Heart right ventricle (tissue), 16 donors: ENCODE results near the gene TFG. TPM values are rescaled to one million over a fixed set of nuclear protein-coding genes. Genes with fewer than 3 reads are reported as not detected.

Experiments used
- ATAC-seq, 8 donors: fragments of 200-7000 bp; cut with Tn5 transposase; one replicate each; pipeline ENCODE4 v1.9.1; 2020; ENCODE audit warnings: mild to moderate bottlenecking in 8 of 8, moderate library complexity in 8 of 8, moderate number of reproducible peaks in 1 of 8
- DNase-seq, 2 donors: peaks; one replicate each; pipeline ENCODE4 v3.0.0-alpha.2; 2020
- H3K27ac ChIP-seq, 10 donors: fragments of 200-600 bp; sonication (generic) in 2 of 10; one replicate each; pipeline versions ENCODE4 v1.5.0 to v1.8.0; 2020 to 2022; ENCODE audit warnings: mild to moderate bottlenecking in 3 of 10
- H3K27me3 ChIP-seq, 7 donors: fragments of 200-600 bp; one replicate each; pipeline ENCODE4 v1.8.0; 2021 to 2022; ENCODE audit warnings: mild to moderate bottlenecking in 2 of 7
- H3K36me3 ChIP-seq, 9 donors: fragments of 200-600 bp; sonication (generic) in 1 of 9; one replicate each; pipeline versions ENCODE4 v1.5.0 to v1.8.0; 2020 to 2022; ENCODE audit warnings: mild to moderate bottlenecking in 2 of 9
- H3K4me1 ChIP-seq, 9 donors: fragments of 200-600 bp; sonication (generic) in 1 of 9; one replicate each; pipeline versions ENCODE4 v1.5.0 to v1.8.0; 2020 to 2022; ENCODE audit warnings: mild to moderate bottlenecking in 4 of 9
- H3K4me3 ChIP-seq, 10 donors: fragments of 200-600 bp; sonication (generic) in 2 of 10; one replicate each; pipeline versions ENCODE4 v1.5.0 to v1.8.0; 2020 to 2022; ENCODE audit warnings: mild to moderate bottlenecking in 7 of 10, moderate library complexity in 2 of 10
- H3K9me3 ChIP-seq, 11 donors: fragments of 200-600 bp in 10 of 11; sonication (generic) in 2 of 11; one replicate each; pipeline versions ENCODE4 v1.5.0 to v1.8.0; 2013 to 2022; ENCODE audit warnings: mild to moderate bottlenecking in 2 of 11, control low read depth in 1 of 11, moderate library complexity in 1 of 11
- WGBS, 2 donors: extraction: QIAGEN DNeasy Blood & Tissue Kit; methylation state at CpG; one replicate each; pipeline ENCODE4 v1.1.7; 2013; ENCODE audit warnings: inconsistent platforms in 1 of 2; 5-methylcytosine and 5-hydroxymethylcytosine counted together
- intact Hi-C, 10 donors: fragments of 100-400 bp; cut with DNase I; formaldehyde crosslinking; loops; one replicate each; pipeline versions ENCODE4 v1.11.1 to v1.14.2; 2022
- polyA plus RNA-seq, 2 donors: library from polyadenylated mRNA; stranded (reverse); fragments of 200-250 nt; gene quantifications; one replicate each; pipeline ENCODE4 v1.2.3, GENCODE V29; 2013
- total RNA-seq, 10 donors: library from RNA; stranded (reverse); fragmentation: NEBNext Ultra II Directional in 3 of 10; extraction: Animal tissue kit (Norgen Biotek cat#: 25700) in 3 of 10; gene quantifications; one replicate each; pipeline versions ENCODE4 v1.2.1 to v1.2.4, GENCODE V29; 2021 to 2023
- TF ChIP-seq, protein P1 (sequence below), 9 donors: fragments of 200-600 bp; sonication (generic) in 2 of 9; IDR thresholded peaks; one replicate each; pipeline versions ENCODE4 v1.5.0 to v1.8.0; 2021 to 2022; ENCODE audit warnings: antibody characterized with exemption in 9 of 9, mild to moderate bottlenecking in 5 of 9, moderate library complexity in 1 of 9
- donor health status: Arrhythmogenic right ventricular cardiomyopathy.
- donor health status: ischemic (EF 13 %, LVEDD 7.1; RV severe dilation, severe dysfunction).
- donor health status: healthy with polysubstance abuse.
- donor health status: DM: no; HTN: yes; CAD: no.
- donor health status: DM: no; HTN: no; CAD: no.
- donor health status: ischemic (EF 25% LVEDD 6.9; RV normal size, moderate dysfunction).
- donor health status: ischemic (EF 25% LVEDD 5.7; RV mildly dilated, moderate dysfunction).
- donor health status: healthy.
- donor health status: DM: yes; HTN: yes; CAD: no.
- donor health status: Ischemic cardiomyopathy.
- donor health status: ischemic (EF 35%, LVEDD 5.7; RV mildly dilated, moderate dysfunction).
- donor health status: nonischemic (EF 11% LVEDD 7.7; RV severe dilation, severe dysfunction).
- donor health status: DM: yes; HTN: yes; CAD: no.
- donor health status: PGD.
- donor health status: ischemic (EF 29% LVEDD 5.4; RV normal size, mild dysfunction).
- donor health status: nonischemic (EF 23%, LVEDD 6.1; RV moderate dilation, normal function).

The TFG gene
- total and polyA plus RNA-seq, 12 donors: 44.6 to 98.4 (median 92.4) TPM

DNA sequence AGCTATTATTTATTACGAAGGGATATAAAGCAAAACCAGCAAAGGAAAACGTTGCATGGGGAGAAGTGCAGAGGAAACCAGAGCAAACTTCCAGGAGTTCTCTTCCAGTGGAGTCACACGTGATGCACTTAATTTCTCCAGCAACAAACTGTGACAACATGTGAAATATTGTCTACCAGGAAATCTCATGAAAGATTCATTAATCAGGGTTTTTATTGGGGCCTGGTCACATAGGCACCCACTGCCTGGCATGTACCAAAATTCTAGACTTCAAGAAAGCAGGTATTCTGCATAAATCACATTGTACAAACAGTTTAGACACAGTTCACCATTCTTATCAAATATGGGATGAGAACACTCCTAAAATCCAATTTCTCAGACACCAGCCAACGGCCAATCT is 5.4 kb upstream of the TFG start:
- no peak for ATAC-seq
- Histone ChIP-seq H3K27me3 (peaks cover 0 to 30% (median 18%) of the 10 kb centered on the region in 7 donors), H3K27ac (no peak overlapping the region), H3K36me3 (no peaks in the 10 kb centered on the region), H3K9me3 (no peaks in the 10 kb centered on the region), H3K4me3 (no peak overlapping the region), H3K4me1 (peaks cover 0 to 5% (median 0%) of the 10 kb centered on the region in 9 donors)
- no peak for DNase-seq
- TF ChIP-seq, protein P1, sequence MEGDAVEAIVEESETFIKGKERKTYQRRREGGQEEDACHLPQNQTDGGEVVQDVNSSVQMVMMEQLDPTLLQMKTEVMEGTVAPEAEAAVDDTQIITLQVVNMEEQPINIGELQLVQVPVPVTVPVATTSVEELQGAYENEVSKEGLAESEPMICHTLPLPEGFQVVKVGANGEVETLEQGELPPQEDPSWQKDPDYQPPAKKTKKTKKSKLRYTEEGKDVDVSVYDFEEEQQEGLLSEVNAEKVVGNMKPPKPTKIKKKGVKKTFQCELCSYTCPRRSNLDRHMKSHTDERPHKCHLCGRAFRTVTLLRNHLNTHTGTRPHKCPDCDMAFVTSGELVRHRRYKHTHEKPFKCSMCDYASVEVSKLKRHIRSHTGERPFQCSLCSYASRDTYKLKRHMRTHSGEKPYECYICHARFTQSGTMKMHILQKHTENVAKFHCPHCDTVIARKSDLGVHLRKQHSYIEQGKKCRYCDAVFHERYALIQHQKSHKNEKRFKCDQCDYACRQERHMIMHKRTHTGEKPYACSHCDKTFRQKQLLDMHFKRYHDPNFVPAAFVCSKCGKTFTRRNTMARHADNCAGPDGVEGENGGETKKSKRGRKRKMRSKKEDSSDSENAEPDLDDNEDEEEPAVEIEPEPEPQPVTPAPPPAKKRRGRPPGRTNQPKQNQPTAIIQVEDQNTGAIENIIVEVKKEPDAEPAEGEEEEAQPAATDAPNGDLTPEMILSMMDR (IDR thresholded peaks at IDR 0.05): no peak
- intact Hi-C loops: no loop called here
- 76 to 81% methylated on average over 4 of the region's 4 CpGs for WGBS, 2 donors

DNA sequence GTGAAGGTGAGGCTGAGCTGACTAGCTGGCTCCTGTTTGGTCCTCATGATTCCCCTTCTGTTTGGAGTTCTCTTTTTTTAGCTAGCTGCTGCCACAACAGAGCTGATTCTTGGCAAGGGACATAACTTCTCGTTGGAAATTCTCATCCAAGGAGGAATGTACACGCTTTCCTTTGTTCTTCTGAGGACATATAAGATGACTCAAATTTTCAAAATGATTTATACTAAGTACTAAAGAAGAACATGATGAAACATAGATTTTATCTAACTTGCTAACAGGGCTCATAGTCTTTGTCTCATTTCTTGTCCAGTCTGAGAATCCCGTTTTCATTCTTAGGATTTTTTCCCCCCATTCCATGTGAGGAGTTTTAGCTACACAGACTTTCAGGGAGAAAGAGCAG is 2.9 kb upstream of the TFG start:
- no peak for DNase-seq
- WGBS, 2 donors: 65 to 70% methylated on average over 3 of the region's 3 CpGs
- intact Hi-C loops: no loop called here
- H3K36me3 ChIP-seq: peaks cover 0 to 5% (median 0%) of the 10 kb centered on the region in 9 donors
- ATAC-seq: no peak
- H3K27me3 ChIP-seq: peaks cover 0 to 23% (median 11%) of the 10 kb centered on the region in 7 donors
- no peak overlapping the region for H3K4me3 ChIP-seq
- H3K4me1 ChIP-seq: peaks cover 3 to 18% (median 12%) of the 10 kb centered on the region in 9 donors
- H3K27ac ChIP-seq: no peak overlapping the region
- TF ChIP-seq, protein P1 (IDR thresholded peaks at IDR 0.05): no peak
- no peaks in the 10 kb centered on the region for H3K9me3 ChIP-seq

DNA sequence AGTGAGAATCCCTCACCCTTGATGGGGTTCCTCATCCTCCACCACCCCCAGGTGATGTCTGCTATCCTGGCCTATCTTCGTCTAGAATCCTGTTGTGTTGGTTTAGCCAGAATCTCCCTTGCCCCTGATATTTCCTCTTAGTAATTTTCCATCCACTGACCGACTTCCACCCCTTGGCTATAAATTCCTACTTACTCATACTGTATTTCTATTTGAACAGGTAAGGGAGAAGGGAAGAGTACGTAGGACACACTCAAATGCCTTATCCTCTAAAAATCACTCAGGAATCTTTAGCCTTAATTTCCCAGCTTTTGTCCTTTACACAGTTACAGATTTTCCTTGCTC is 678 bp upstream of the TFG start:
- H3K4me3 ChIP-seq: peak overlapping the region in 9 of 10 donors; percentile 32 to 86 (median 80)

DNA sequence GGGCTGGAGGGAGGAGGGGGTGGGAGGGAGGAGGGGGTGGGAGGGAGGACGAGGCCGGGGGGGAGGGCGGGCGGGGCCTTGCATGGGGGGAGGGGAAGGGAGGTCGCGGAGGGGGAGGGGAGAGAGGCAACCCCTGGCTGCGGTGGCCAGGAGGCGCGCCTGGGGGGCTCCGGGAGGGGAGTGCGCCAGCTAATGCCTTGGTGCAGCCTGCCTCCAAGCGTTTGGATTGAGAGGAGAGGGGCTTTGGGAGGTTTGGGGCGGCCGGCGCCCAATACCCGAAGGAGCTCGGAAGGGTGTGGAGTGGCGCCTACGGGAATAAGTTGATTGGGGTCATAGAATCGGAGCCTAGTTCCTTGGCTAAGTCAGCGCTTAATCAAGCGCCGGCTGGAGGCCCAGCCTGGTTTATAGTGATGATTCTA is 557 bp downstream of the TFG start:
- ATAC-seq (peak; percentile 2 to 39 (median 13)), DNase-seq (peak; percentile 18 to 32)
- peak overlapping the region; percentile 73 to 98 (median 95) for H3K27ac ChIP-seq
- peaks cover 0 to 15% (median 8%) of the 10 kb centered on the region in 7 donors for H3K27me3 ChIP-seq
- TF ChIP-seq, protein P1 (IDR thresholded peaks at IDR 0.05): peak in 2 of 9 donors; percentile 7 to 22
- intact Hi-C loops: loop anchor here in 1 of 10 donors (10.0 kb wide), 1 partner anchor 895 kb away; the partner anchor contains the start of gene CMSS1
- 1 to 2% methylated on average over 17 to 22 of the region's 23 CpGs for WGBS, 2 donors
- peaks cover 0 to 25% (median 7%) of the 10 kb centered on the region in 9 donors for H3K36me3 ChIP-seq
- H3K9me3 ChIP-seq: no peaks in the 10 kb centered on the region
- H3K4me1 ChIP-seq: peaks cover 3 to 50% (median 38%) of the 10 kb centered on the region in 9 donors
- H3K4me3 ChIP-seq: peak overlapping the region; percentile 69 to 86 (median 80)

More for the DNA sequence above, 678 bp upstream of the TFG start:
- peak overlapping the region in 9 of 10 donors; percentile 56 to 98 (median 95) for H3K27ac ChIP-seq
- WGBS, 2 donors: 85 to 90% methylated on average over 3 of the region's 3 CpGs
- ATAC-seq (no peak), DNase-seq (no peak)
- peaks cover 3 to 38% (median 34%) of the 10 kb centered on the region in 9 donors for H3K4me1 ChIP-seq
- peaks cover 0 to 15% (median 8%) of the 10 kb centered on the region in 7 donors for H3K27me3 ChIP-seq
- no peaks in the 10 kb centered on the region for H3K9me3 ChIP-seq
- intact Hi-C loops: no loop called here
- TF ChIP-seq, protein P1 (IDR thresholded peaks at IDR 0.05): no peak
- H3K36me3 ChIP-seq: peaks cover 0 to 13% (median 0%) of the 10 kb centered on the region in 9 donors
